ENCODE data around the gene PSMD1. TPM values are rescaled to one million over a fixed set of nuclear protein-coding genes. Genes with fewer than 3 reads are reported as not detected.
"Not testable (repeated sequence)": the region's sequence is repeated elsewhere in the genome, so short reads cannot be mapped to it uniquely, and the experiment has no call there.

The PSMD1 gene
- total RNA-seq, 1 experiment from 2014 or later: 167 TPM

DNA sequence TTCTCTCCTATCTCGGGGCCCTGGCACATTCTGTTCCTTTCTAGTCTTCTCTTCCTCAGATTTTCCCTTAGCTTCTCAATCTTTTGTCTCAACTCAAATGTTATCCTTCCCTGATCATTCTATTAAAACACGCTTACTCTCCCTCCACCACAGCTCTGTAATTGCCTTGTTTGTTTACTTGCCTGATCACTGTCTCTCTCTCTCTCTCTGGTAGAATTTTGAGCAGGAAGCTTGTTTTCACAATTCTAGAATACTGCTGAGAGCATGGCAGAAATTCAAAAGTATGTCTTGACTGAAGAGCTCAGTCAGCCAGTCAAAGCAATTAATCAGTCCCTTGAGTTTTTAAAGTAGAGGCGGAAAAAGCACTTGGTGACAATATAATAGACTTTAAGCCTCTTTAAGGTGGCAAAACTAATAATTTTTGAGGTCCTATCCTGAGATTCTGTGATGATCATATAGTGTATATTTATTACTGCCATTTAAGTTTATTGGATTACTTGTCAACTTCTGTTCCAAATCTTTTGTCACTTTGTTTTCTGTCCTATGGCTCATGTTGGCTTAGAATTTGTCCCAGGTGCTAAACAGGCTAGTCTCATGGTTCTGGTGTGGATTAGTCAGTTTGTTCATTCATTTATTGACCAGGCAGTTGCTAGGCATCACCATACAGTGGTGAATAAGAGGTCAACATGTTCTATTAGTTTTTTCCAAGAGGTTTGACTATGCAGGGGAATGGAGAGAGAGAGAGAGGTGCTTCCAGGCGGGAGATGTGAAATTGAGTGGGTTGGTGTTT, 2.3 kb downstream of the PSMD1 start:
- DNase-seq: no peak
- Histone ChIP-seq H3K4me1 (peaks cover 9% of the 10 kb centered on the region), H3K9me3 (replicated peaks) (no peaks in the 10 kb centered on the region), H3K27ac (no peak overlapping the region), H3K27me3 (no peaks in the 10 kb centered on the region), H3K36me3 (peaks cover 36% of the 10 kb centered on the region), H3K4me3 (no peak overlapping the region)

DNA sequence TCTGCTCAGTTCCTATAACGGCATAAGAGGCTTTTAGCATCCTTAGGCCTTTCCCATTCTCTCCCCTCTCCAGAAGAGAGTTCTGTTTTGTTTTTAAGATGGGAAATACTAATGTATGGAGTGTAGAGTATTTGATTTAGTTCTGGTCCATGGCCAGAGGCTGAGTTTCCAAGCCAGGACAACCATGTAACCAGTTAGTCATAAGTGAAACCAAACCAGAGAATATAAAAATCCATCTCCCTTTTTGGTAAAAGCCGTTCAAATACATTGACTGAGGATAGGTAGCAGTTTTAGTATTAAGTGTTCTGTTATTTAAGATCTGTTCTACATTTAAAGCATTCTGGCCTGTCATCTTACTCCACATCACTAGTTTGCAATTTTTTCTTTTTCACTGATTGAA, 3.1 kb downstream of the PSMD1 start:
- peaks cover 9% of the 10 kb centered on the region for H3K4me1 ChIP-seq
- no peak for DNase-seq
- no peak overlapping the region for H3K27ac ChIP-seq
- no peak overlapping the region for H3K4me3 ChIP-seq
- no peaks in the 10 kb centered on the region for H3K27me3 ChIP-seq
- peaks cover 44% of the 10 kb centered on the region for H3K36me3 ChIP-seq
- no peaks in the 10 kb centered on the region for H3K9me3 ChIP-seq (replicated peaks)

DNA sequence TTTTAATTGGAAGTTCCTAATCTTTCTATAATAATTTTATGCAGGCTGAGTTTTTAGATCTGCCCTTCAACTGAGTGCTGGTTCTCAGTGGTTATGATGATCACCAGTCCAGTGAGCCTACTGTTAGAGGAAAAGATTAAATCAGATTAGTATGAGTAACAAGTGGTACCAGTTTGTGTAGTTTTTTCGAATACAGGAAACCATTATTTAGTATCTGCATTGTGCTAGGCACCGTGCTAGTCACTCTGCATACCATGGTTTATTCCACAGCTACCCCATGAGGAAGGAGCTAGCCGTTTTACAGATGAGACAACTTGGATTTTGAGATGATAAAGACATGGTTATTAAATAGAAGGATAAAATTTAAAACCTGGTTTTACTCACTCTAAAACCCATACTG, 6.1 kb downstream of the PSMD1 start:
- Histone ChIP-seq H3K27me3 (no peaks in the 10 kb centered on the region), H3K36me3 (peaks cover 70% of the 10 kb centered on the region), H3K4me3 (no peak overlapping the region), H3K27ac (no peak overlapping the region), H3K9me3 (replicated peaks) (no peaks in the 10 kb centered on the region), H3K4me1 (peaks cover 9% of the 10 kb centered on the region)
- DNase-seq: no peak

GRCh38 chr2:231063347-231063746, 6.7 kb downstream of the PSMD1 start:
- no peak overlapping the region for H3K4me3 ChIP-seq
- H3K36me3 ChIP-seq: peaks cover 73% of the 10 kb centered on the region
- H3K4me1 ChIP-seq: peaks cover 7% of the 10 kb centered on the region
- no peak overlapping the region for H3K27ac ChIP-seq
- DNase-seq: no peak
- no peaks in the 10 kb centered on the region for H3K9me3 ChIP-seq (replicated peaks)
- H3K27me3 ChIP-seq: no peaks in the 10 kb centered on the region

- no peak overlapping the region for H3K4me3 ChIP-seq
- no peak overlapping the region for H3K27ac ChIP-seq
- no peaks in the 10 kb centered on the region for H3K9me3 ChIP-seq (replicated peaks)
- H3K4me1 ChIP-seq: no peaks in the 10 kb centered on the region
- no peak for DNase-seq
- peaks cover 89% of the 10 kb centered on the region for H3K36me3 ChIP-seq
- H3K27me3 ChIP-seq: no peaks in the 10 kb centered on the region
Measured at GRCh38 chr2:231065966-231066365, 9.3 kb downstream of the PSMD1 start.

DNA sequence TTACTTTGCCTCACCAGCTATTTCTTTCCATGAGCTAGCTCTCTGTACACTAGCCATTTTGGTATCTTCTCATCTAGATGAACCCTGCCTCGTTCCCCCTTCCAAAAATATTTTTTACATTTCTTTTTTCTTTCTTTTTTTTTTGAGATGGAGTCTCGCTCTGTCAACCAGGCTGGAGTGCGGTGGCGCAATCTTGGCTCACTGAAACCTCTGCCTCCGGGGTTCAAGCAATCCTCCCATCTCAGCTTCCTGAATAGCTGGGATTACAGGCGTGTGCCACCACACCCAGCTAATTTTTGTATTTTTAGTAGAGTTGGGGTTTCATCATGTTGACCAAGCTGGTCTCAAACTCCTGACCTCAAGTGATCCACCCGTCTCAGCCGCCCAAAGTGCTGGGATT, 10.9 kb downstream of the PSMD1 start:
- not testable (repeated sequence) for H3K27ac ChIP-seq; H3K4me3 ChIP-seq; DNase-seq; H3K4me1 ChIP-seq; H3K9me3 ChIP-seq (replicated peaks); H3K27me3 ChIP-seq
- peaks cover 88% of the 10 kb centered on the region for H3K36me3 ChIP-seq

- peaks cover 86% of the 10 kb centered on the region for H3K36me3 ChIP-seq
- H3K4me1 ChIP-seq: no peaks in the 10 kb centered on the region
- no peaks in the 10 kb centered on the region for H3K27me3 ChIP-seq
- H3K9me3 ChIP-seq (replicated peaks): no peaks in the 10 kb centered on the region
- DNase-seq: no peak
- H3K4me3 ChIP-seq: no peak overlapping the region
- no peak overlapping the region for H3K27ac ChIP-seq
Measured at GRCh38 chr2:231068525-231069222, 12.0 kb downstream of the PSMD1 start.

- Histone ChIP-seq H3K27ac (no peak overlapping the region), H3K9me3 (replicated peaks) (no peaks in the 10 kb centered on the region), H3K4me3 (no peak overlapping the region), H3K27me3 (no peaks in the 10 kb centered on the region), H3K4me1 (no peaks in the 10 kb centered on the region), H3K36me3 (peaks cover 86% of the 10 kb centered on the region)
- DNase-seq: no peak
Measured at GRCh38 chr2:231069379-231070054, 12.8 kb downstream of the PSMD1 start.

GRCh38 chr2:231084565-231084964, 27.9 kb downstream of the PSMD1 start:
- H3K4me1 ChIP-seq: no peaks in the 10 kb centered on the region
- no peaks in the 10 kb centered on the region for H3K9me3 ChIP-seq (replicated peaks)
- no peak overlapping the region for H3K4me3 ChIP-seq
- peaks cover 95% of the 10 kb centered on the region for H3K36me3 ChIP-seq
- H3K27me3 ChIP-seq: no peaks in the 10 kb centered on the region
- no peak overlapping the region for H3K27ac ChIP-seq
- no peak for DNase-seq

GRCh38 chr2:231088754-231089153, 32.1 kb downstream of the PSMD1 start:
- Histone ChIP-seq H3K36me3 (peaks cover 93% of the 10 kb centered on the region), H3K4me3 (no peak overlapping the region), H3K27ac (no peak overlapping the region), H3K27me3 (no peaks in the 10 kb centered on the region), H3K9me3 (replicated peaks) (no peaks in the 10 kb centered on the region), H3K4me1 (peaks cover 2% of the 10 kb centered on the region; the same call in 1 of the 2 replicates)
- DNase-seq: no peak

DNA sequence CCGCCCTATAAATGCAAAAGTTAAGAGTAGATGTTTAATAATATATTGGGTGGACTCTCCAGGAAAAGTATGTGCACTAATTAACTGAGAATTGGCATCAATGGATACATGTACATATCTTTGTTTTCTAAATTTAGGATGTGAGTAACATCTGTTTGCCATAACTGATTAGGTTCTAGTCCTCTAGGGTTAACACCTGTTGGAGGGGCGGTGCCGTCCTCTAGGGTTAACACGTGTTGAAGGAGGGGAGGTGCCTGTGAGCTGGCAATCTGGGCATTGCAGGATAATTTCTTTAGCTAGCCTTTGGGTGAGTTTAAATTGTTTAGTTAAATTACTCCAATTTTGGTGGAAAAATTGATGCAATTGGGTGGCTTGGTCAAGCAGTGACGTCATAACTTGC, 37.3 kb downstream of the PSMD1 start:
- H3K27me3 ChIP-seq: no peaks in the 10 kb centered on the region
- H3K27ac ChIP-seq: no peak overlapping the region
- peaks cover 3% of the 10 kb centered on the region; the same call in 1 of the 2 replicates for H3K4me1 ChIP-seq
- H3K4me3 ChIP-seq: no peak overlapping the region
- peak; percentile 27 to 31 for DNase-seq
- H3K9me3 ChIP-seq (replicated peaks): no peaks in the 10 kb centered on the region
- peaks cover 87% of the 10 kb centered on the region for H3K36me3 ChIP-seq

GRCh38 chr2:231094736-231095346, 38.2 kb downstream of the PSMD1 start:
- no peaks in the 10 kb centered on the region for H3K27me3 ChIP-seq
- H3K4me3 ChIP-seq: no peak overlapping the region
- peaks cover 3% of the 10 kb centered on the region; the same call in 1 of the 2 replicates for H3K4me1 ChIP-seq
- no peaks in the 10 kb centered on the region for H3K9me3 ChIP-seq (replicated peaks)
- peaks cover 89% of the 10 kb centered on the region for H3K36me3 ChIP-seq
- H3K27ac ChIP-seq: no peak overlapping the region
- no peak for DNase-seq

- Histone ChIP-seq H3K27ac (no peak overlapping the region), H3K36me3 (peaks cover 63% of the 10 kb centered on the region), H3K9me3 (replicated peaks) (no peaks in the 10 kb centered on the region; the same call in 1 of the 2 replicates), H3K4me3 (no peak overlapping the region), H3K27me3 (no peaks in the 10 kb centered on the region), H3K4me1 (no peaks in the 10 kb centered on the region)
- DNase-seq: peak; percentile 46 to 53
Measured at GRCh38 chr2:231099918-231100317, 43.3 kb downstream of the PSMD1 start.

DNA sequence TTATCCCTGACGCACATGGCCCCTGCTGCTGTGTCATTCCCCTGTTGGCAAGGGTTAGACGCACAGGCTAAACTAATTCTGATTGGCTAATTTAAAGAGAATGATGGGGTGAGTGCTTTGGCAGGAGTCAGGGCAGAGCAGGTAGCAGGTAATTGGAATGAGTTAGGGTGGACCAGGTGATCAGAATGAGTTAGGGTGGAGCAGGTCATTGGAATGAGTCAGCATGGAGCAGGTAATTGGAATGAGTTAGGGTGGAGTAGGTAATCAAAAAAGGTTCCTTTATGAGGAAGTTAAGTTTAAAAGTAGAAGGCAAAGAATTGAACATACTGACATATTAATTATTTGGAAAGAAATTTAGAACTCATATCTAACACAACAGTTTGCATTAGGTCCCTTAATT, 43.7 kb downstream of the PSMD1 start:
- not testable (repeated sequence) for H3K9me3 ChIP-seq (replicated peaks); DNase-seq; H3K4me3 ChIP-seq; H3K4me1 ChIP-seq; H3K27ac ChIP-seq; H3K27me3 ChIP-seq
- H3K36me3 ChIP-seq: peaks cover 59% of the 10 kb centered on the region

GRCh38 chr2:231100990-231101389, 44.3 kb downstream of the PSMD1 start:
- no peak overlapping the region for H3K4me3 ChIP-seq
- no peaks in the 10 kb centered on the region for H3K4me1 ChIP-seq
- H3K27ac ChIP-seq: no peak overlapping the region
- H3K27me3 ChIP-seq: no peaks in the 10 kb centered on the region
- peaks cover 57% of the 10 kb centered on the region for H3K36me3 ChIP-seq
- no peaks in the 10 kb centered on the region; the same call in 1 of the 2 replicates for H3K9me3 ChIP-seq (replicated peaks)
- no peak for DNase-seq
